Measurements from ENCODE around the gene GIMAP6.

GRCh38 chr7:150660939-150661613 is 28.9 kb upstream of the GIMAP6 start:
- TF ChIP-seq POLR2A (IDR thresholded peaks at IDR 0.05; ENCODE audit: low read length), result no peak
- TF ChIP-seq CTCF (IDR thresholded peaks at IDR 0.05), result no peak
- TF ChIP-seq JUNB (IDR thresholded peaks at IDR 0.05), result no peak
- no peak for TF ChIP-seq JUN (IDR thresholded peaks at IDR 0.05)
- TF ChIP-seq ZSCAN20 (CRISPR knock-in tag; IDR thresholded peaks at IDR 0.05), result no peak
- TF ChIP-seq, protein P1, sequence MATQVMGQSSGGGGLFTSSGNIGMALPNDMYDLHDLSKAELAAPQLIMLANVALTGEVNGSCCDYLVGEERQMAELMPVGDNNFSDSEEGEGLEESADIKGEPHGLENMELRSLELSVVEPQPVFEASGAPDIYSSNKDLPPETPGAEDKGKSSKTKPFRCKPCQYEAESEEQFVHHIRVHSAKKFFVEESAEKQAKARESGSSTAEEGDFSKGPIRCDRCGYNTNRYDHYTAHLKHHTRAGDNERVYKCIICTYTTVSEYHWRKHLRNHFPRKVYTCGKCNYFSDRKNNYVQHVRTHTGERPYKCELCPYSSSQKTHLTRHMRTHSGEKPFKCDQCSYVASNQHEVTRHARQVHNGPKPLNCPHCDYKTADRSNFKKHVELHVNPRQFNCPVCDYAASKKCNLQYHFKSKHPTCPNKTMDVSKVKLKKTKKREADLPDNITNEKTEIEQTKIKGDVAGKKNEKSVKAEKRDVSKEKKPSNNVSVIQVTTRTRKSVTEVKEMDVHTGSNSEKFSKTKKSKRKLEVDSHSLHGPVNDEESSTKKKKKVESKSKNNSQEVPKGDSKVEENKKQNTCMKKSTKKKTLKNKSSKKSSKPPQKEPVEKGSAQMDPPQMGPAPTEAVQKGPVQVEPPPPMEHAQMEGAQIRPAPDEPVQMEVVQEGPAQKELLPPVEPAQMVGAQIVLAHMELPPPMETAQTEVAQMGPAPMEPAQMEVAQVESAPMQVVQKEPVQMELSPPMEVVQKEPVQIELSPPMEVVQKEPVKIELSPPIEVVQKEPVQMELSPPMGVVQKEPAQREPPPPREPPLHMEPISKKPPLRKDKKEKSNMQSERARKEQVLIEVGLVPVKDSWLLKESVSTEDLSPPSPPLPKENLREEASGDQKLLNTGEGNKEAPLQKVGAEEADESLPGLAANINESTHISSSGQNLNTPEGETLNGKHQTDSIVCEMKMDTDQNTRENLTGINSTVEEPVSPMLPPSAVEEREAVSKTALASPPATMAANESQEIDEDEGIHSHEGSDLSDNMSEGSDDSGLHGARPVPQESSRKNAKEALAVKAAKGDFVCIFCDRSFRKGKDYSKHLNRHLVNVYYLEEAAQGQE (IDR thresholded peaks at IDR 0.05), result no peak
- TF ChIP-seq SMC3 (IDR thresholded peaks at IDR 0.05), result no peak
- no peak for TF ChIP-seq KDM5A (IDR thresholded peaks at IDR 0.05)
- no peak for TF ChIP-seq HOXA7 (CRISPR knock-in tag; IDR thresholded peaks at IDR 0.05)
- no peak for TF ChIP-seq ESRRA (IDR thresholded peaks at IDR 0.05; ENCODE audit: borderline replicate concordance, low read length)
